Ovary (tissue), 3 donors: ENCODE measurements around the gene PRKD2.

Experiments used
- EP300 ChIP-seq: sonication (generic); formaldehyde crosslinking; IDR thresholded peaks from one replicate; pipeline ENCODE4 v1.6.1; 2017; ENCODE audit warnings: antibody characterized with exemption
- POLR2A ChIP-seq: fragments of 450-650 bp; IDR thresholded peaks from one replicate; pipeline ENCODE4 v1.6.1; 2017; ENCODE audit warnings: antibody characterized with exemption, mild to moderate bottlenecking, moderate library complexity
- TF ChIP-seq, protein P1 (sequence below), 3 donors: fragments of 450-650 bp in 2 of 3; fragments of 200-600 bp in 1 of 3; IDR thresholded peaks; one replicate each; pipeline versions ENCODE4 v1.5.1 to v1.8.0; 2016 to 2022; ENCODE audit warnings: antibody characterized with exemption in 3 of 3, mild to moderate bottlenecking in 1 of 3
- donor health status: DM: no; HTN: no; CAD: no.

- peak; percentile 22 for TF ChIP-seq POLR2A
- TF ChIP-seq, protein P1, sequence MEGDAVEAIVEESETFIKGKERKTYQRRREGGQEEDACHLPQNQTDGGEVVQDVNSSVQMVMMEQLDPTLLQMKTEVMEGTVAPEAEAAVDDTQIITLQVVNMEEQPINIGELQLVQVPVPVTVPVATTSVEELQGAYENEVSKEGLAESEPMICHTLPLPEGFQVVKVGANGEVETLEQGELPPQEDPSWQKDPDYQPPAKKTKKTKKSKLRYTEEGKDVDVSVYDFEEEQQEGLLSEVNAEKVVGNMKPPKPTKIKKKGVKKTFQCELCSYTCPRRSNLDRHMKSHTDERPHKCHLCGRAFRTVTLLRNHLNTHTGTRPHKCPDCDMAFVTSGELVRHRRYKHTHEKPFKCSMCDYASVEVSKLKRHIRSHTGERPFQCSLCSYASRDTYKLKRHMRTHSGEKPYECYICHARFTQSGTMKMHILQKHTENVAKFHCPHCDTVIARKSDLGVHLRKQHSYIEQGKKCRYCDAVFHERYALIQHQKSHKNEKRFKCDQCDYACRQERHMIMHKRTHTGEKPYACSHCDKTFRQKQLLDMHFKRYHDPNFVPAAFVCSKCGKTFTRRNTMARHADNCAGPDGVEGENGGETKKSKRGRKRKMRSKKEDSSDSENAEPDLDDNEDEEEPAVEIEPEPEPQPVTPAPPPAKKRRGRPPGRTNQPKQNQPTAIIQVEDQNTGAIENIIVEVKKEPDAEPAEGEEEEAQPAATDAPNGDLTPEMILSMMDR (IDR thresholded peaks at IDR 0.05) = peak; percentile 67 to 94 (median 88)
- no peak for TF ChIP-seq EP300
Observed at GRCh38 chr19:46661735-46662592, 55.0 kb downstream of the PRKD2 start.
